ELR (cell line): ENCODE measurements around the gene CLIC3.

Experiments
- DNase-seq: peaks from one replicate; pipeline ENCODE4 v3.0.0-alpha.2; 2015; ENCODE audit warnings: low read depth

Gene CLIC3

GRCh38 chr9:136964171-136964689, 32.1 kb downstream of the CLIC3 start:
- no peak for DNase-seq

- no peak for DNase-seq
These were observed 32.6 kb downstream of the CLIC3 start for GRCh38 chr9:136963751-136964150.

GRCh38 chr9:136963341-136963740, 33.0 kb downstream of the CLIC3 start:
- DNase-seq: no peak

- DNase-seq: no peak
These were observed 33.6 kb downstream of the CLIC3 start for GRCh38 chr9:136962701-136963248.

GRCh38 chr9:136962163-136962562, 34.2 kb downstream of the CLIC3 start:
- DNase-seq: no peak

- no peak for DNase-seq
These were observed 34.9 kb downstream of the CLIC3 start for GRCh38 chr9:136961279-136962065.

GRCh38 chr9:136960938-136961275, 35.5 kb downstream of the CLIC3 start:
- DNase-seq: no peak

- DNase-seq: no peak
These were observed 36.0 kb downstream of the CLIC3 start for GRCh38 chr9:136960212-136960937.

- DNase-seq: no peak
These were observed 37.2 kb downstream of the CLIC3 start for GRCh38 chr9:136958898-136959850.

GRCh38 chr9:136958473-136958872, 37.9 kb downstream of the CLIC3 start:
- no peak for DNase-seq

GRCh38 chr9:136957901-136958300, 38.5 kb downstream of the CLIC3 start:
- DNase-seq: no peak

- DNase-seq: no peak
These were observed 38.9 kb downstream of the CLIC3 start for GRCh38 chr9:136957461-136957860.

GRCh38 chr9:136956604-136957003, 39.8 kb downstream of the CLIC3 start:
- DNase-seq: no peak

GRCh38 chr9:136955943-136956335, 40.4 kb downstream of the CLIC3 start:
- DNase-seq: no peak

GRCh38 chr9:136955202-136955942, 41.0 kb downstream of the CLIC3 start:
- DNase-seq: no peak

- DNase-seq: no peak
These were observed 41.9 kb downstream of the CLIC3 start for GRCh38 chr9:136954270-136955083.

GRCh38 chr9:136953771-136954269, 42.5 kb downstream of the CLIC3 start:
- no peak for DNase-seq

GRCh38 chr9:136952876-136953770, 43.2 kb downstream of the CLIC3 start:
- no peak for DNase-seq

GRCh38 chr9:136952321-136952850, 44.0 kb downstream of the CLIC3 start:
- no peak for DNase-seq
